ENCODE data around the gene RBM4. TPM values are rescaled to one million over a fixed set of nuclear protein-coding genes. Genes with fewer than 3 reads are reported as not detected.

Gene RBM4
- total and polyA plus RNA-seq, 2 donors (not counting 1 experiment from before 2014, with no cell fraction given), result 125 to 199 TPM

- peaks cover 60% of the 10 kb centered on the region for H3K79me2 ChIP-seq (ENCODE audit: control insufficient read depth, insufficient read depth, low read length)
- POLR2A ChIA-PET, result interaction anchor here (0.5 to 3.1 kb wide), 10 partner anchors 13 to 268 kb away, joined by 3 to 49 read pairs (median 14); partner anchors contain the start of genes CCDC87, CCS, RBM14 and RBM4
- WGBS (ENCODE audit: insufficient coverage), result 83% methylated on average over 9 of the region's 16 CpGs
- H3K4me3 ChIP-seq (ENCODE audit: control extremely low read depth in 1 of 5, extremely low read depth in 1 of 5, insufficient read depth in 1 of 5, low read depth in 2 of 5, low read length in 4 of 5), result peak overlapping the region in 4 of 5 experiments; percentile 29 to 89 (median 86)
- ATAC-seq (ENCODE audit: low read depth), result no peak
- H3K4me3 Mint-ChIP-seq, result peak overlapping the region; percentile 99
- CTCF ChIA-PET, result interaction anchor here (0.6 to 8.0 kb wide), 14 partner anchors 30 to 268 kb away, joined by 3 to 301 read pairs (median 16); partner anchors contain the start of genes ACTN3, BBS1, CCDC87 and CCS
- intact Hi-C loops (cut with micrococcal nuclease), result loop anchor here (2.0 to 5.0 kb wide), 2 partner anchors 18 to 209 kb away; partner anchors contain the start of gene PELI3
- peaks cover 0 to 2% of the 10 kb centered on the region in 2 experiments for H3K36me3 ChIP-seq (replicated peaks in 1 of 2; ENCODE audit: control extremely low read depth in 1 of 2, control insufficient read depth in 1 of 2, extremely low read depth in 1 of 2, insufficient read depth in 2 of 2, low read length in 1 of 2)
- H3K4me2 ChIP-seq (replicated peaks; ENCODE audit: low read depth, low read length, poor library complexity, severe bottlenecking), result peak overlapping the region; percentile 97
- H3K4me1 Mint-ChIP-seq, result peaks cover 35% of the 10 kb centered on the region
- peaks cover 17% of the 10 kb centered on the region for H4K20me1 ChIP-seq (ENCODE audit: control insufficient read depth, insufficient read depth, low read length, poor library complexity, severe bottlenecking)
- peak overlapping the region; percentile 99 for H3K27ac Mint-ChIP-seq
- H3K9ac ChIP-seq (ENCODE audit: low read length), result peak overlapping the region; percentile 89
- no peak for TF ChIP-seq CTCF (IDR thresholded peaks at IDR 0.05)
- TF ChIP-seq EZH2 (IDR thresholded peaks at IDR 0.05; ENCODE audit: borderline replicate concordance, insufficient read depth, low read depth, low read length, poor library complexity, severe bottlenecking), result no peak
- H3K27me3 Mint-ChIP-seq, result no peaks in the 10 kb centered on the region
- peaks cover 24 to 35% of the 10 kb centered on the region in 2 donors for H3K4me1 ChIP-seq (ENCODE audit: control insufficient read depth in 2 of 2, insufficient read depth in 2 of 2, low read length in 2 of 2)
- no peaks in the 10 kb centered on the region for H3K9me3 Mint-ChIP-seq (ENCODE audit: insufficient read depth)
- DNase-seq, result peak; percentile 59
- H3K9me3 ChIP-seq (ENCODE audit: control extremely low read depth in 1 of 3, control insufficient read depth in 2 of 3, insufficient read depth in 1 of 3, low read length in 2 of 3), result no peaks in the 10 kb centered on the region
- H3K27me3 ChIP-seq (replicated peaks in 1 of 4; ENCODE audit: control extremely low read depth in 1 of 4, control insufficient read depth in 3 of 4, insufficient read depth in 4 of 4, low read length in 3 of 4), result no peaks in the 10 kb centered on the region
- peak overlapping the region in 1 of 2 donors; percentile 29 for H3K27ac ChIP-seq (ENCODE audit: low read length in 2 of 2)
- H2AFZ ChIP-seq (ENCODE audit: insufficient read depth, low read depth, low read length, poor library complexity, severe bottlenecking), result peak overlapping the region; percentile 29
Observed at GRCh38 chr11:66676282-66676919, 37.9 kb downstream of the RBM4 start.
